Endothelial cell of umbilical vein (primary cell): ENCODE results near the gene GNB1.

Experiments
- CTCF ChIP-seq, 2 donors: IDR thresholded peaks; 1 replicate in 1 of 2; 2 replicates in 1 of 2; pipeline ENCODE4 v1.5.1; 2011; ENCODE audit warnings: low read length in 2 of 2, mild to moderate bottlenecking in 2 of 2, moderate library complexity in 2 of 2, control low read depth in 1 of 2, inconsistent platforms in 1 of 2, low read depth in 1 of 2; ENCODE audit not compliant: insufficient read depth in 1 of 2; ENCODE audit errors: extremely low read depth in 1 of 2
- EZH2 ChIP-seq: IDR thresholded peaks from 2 replicates; pipeline ENCODE4 v1.6.1; 2012; ENCODE audit warnings: borderline replicate concordance, low read depth, mild to moderate bottlenecking, moderate library complexity, low read length, inconsistent platforms; ENCODE audit not compliant: severe bottlenecking
- FOS ChIP-seq: IDR thresholded peaks from 2 replicates; pipeline ENCODE4 v1.6.1; 2011; ENCODE audit warnings: mild to moderate bottlenecking, low read length, moderate library complexity, borderline replicate concordance; ENCODE audit not compliant: insufficient read depth
- GATA2 ChIP-seq: IDR thresholded peaks from 2 replicates; pipeline ENCODE4 v1.7.0; 2011; ENCODE audit warnings: low read depth, mild to moderate bottlenecking, moderate library complexity, mixed read lengths, low read length; ENCODE audit not compliant: insufficient read length, insufficient read depth
- JUN ChIP-seq: IDR thresholded peaks from 2 replicates; pipeline ENCODE4 v1.6.1; 2011; ENCODE audit warnings: borderline replicate concordance, low read depth; ENCODE audit not compliant: insufficient read length, insufficient read depth
- MAX ChIP-seq: IDR thresholded peaks from 2 replicates; pipeline ENCODE4 v1.6.1; 2011; ENCODE audit not compliant: insufficient read depth, insufficient read length
- MYC ChIP-seq: IDR thresholded peaks from one replicate; pipeline ENCODE4 v1.6.1; 2011; ENCODE audit warnings: mild to moderate bottlenecking, low read depth, low read length
- POLR2A ChIP-seq: IDR thresholded peaks from 2 replicates; pipeline ENCODE4 v1.6.1; 2012; ENCODE audit warnings: low read depth, mild to moderate bottlenecking, control low read depth, low read length
- POLR2AphosphoS5 ChIP-seq: IDR thresholded peaks from 2 replicates; pipeline ENCODE4 v1.6.1; 2012; ENCODE audit warnings: low read depth, mild to moderate bottlenecking, control low read depth, low read length, moderate library complexity; ENCODE audit not compliant: insufficient read depth

GRCh38 chr1:1922702-1922955, 31.7 kb upstream of the GNB1 start:
- TF ChIP-seq POLR2A (no peak), POLR2AphosphoS5 (no peak), CTCF (IDR thresholded peaks at IDR 0.05; ENCODE audit: extremely low read depth in 1 of 2, insufficient read depth in 1 of 2, low read depth in 1 of 2, low read length in 2 of 2) (no peak), JUN (no peak), EZH2 (no peak), GATA2 (no peak), MAX (no peak), MYC (no peak), FOS (no peak)
